Lung (tissue), 12 donors: ENCODE measurements around the gene MCRIP2. TPM values are rescaled to one million over a fixed set of nuclear protein-coding genes. Genes with fewer than 3 reads are reported as not detected.

Source experiments
- ATAC-seq: fragments of 200-7000 bp; cut with Tn5 transposase; one replicate; pipeline ENCODE4 v1.9.1; 2020; ENCODE audit warnings: moderate number of reproducible peaks; ENCODE audit not compliant: insufficient read depth, low FRiP score
- DNase-seq, 3 donors: peaks; one replicate each; pipeline ENCODE4 v3.0.0-alpha.2; 2013 to 2017
- H3K27ac ChIP-seq, 2 donors: one replicate each; pipeline ENCODE4 v1.5.1; 2013; ENCODE audit warnings: mild to moderate bottlenecking in 2 of 2, moderate library complexity in 2 of 2, control low read depth in 1 of 2, inconsistent platforms in 1 of 2, low read depth in 1 of 2, low read length in 1 of 2
- H3K27me3 ChIP-seq, 3 donors: one replicate each; pipeline ENCODE4 v1.5.1; 2013; ENCODE audit warnings: low read length in 2 of 3; ENCODE audit not compliant: control insufficient read depth in 3 of 3, insufficient read depth in 3 of 3
- H3K36me3 ChIP-seq, 4 donors: one replicate each; pipeline ENCODE4 v1.5.1; 2013; ENCODE audit warnings: low read length in 4 of 4, mild to moderate bottlenecking in 1 of 4, moderate library complexity in 1 of 4; ENCODE audit not compliant: control insufficient read depth in 4 of 4, insufficient read depth in 4 of 4
- H3K4me1 ChIP-seq, 5 donors: one replicate each; pipeline ENCODE4 v1.5.1; 2013; ENCODE audit warnings: low read length in 5 of 5, mild to moderate bottlenecking in 2 of 5, moderate library complexity in 1 of 5; ENCODE audit not compliant: control insufficient read depth in 5 of 5, insufficient read depth in 5 of 5
- H3K4me3 ChIP-seq: one replicate; pipeline ENCODE4 v1.5.1; 2013; ENCODE audit warnings: mild to moderate bottlenecking, control low read depth, moderate library complexity
- H3K9ac ChIP-seq, 2 donors: one replicate each; pipeline ENCODE4 v1.5.1; 2013; ENCODE audit warnings: low read length in 2 of 2, control low read depth in 1 of 2; ENCODE audit not compliant: insufficient read depth in 1 of 2
- H3K9me3 ChIP-seq, 4 donors: one replicate each; pipeline ENCODE4 v1.5.1; 2013; ENCODE audit warnings: low read length in 3 of 4, mild to moderate bottlenecking in 1 of 4, moderate library complexity in 1 of 4; ENCODE audit not compliant: control insufficient read depth in 4 of 4, insufficient read depth in 3 of 4
- CTCF ChIP-seq: IDR thresholded peaks from 2 replicates; pipeline ENCODE4 v1.5.1; 2012; ENCODE audit warnings: mild to moderate bottlenecking; ENCODE audit errors: control extremely low read depth, extremely low read depth
- WGBS, 2 donors: extraction: QIAGEN DNeasy Blood & Tissue Kit; methylation state at CpG; one replicate each; pipeline ENCODE4 v1.1.7; 2013; 5-methylcytosine and 5-hydroxymethylcytosine counted together
- polyA plus RNA-seq, 2 donors: library from polyadenylated mRNA; stranded (reverse); fragments of 200-250 nt; gene quantifications; one replicate each; pipeline ENCODE4 v1.2.1, GENCODE V29; 2013
- total RNA-seq, 2 donors: library from RNA; depleted of rRNA in 1 of 2; stranded (reverse); fragments of >200 nt in 1 of 2; gene quantifications; one replicate each; pipeline ENCODE4 v1.2.1, GENCODE V29; 2014 to 2021
- donor health status: control.
- donor health status: control.
- donor health status: Bipolar disorder and iron deficiency.
- donor health status: healthy.
- donor health status: DM: yes; HTN: yes; CAD: no.

The MCRIP2 gene
- total and polyA plus RNA-seq, 4 donors: 9.1 to 109 (median 53.3) TPM

GRCh38 chr16:658679-659571 lies 17.3 kb downstream of the MCRIP2 start:
- WGBS, 2 donors: 93 to 94% methylated on average over 33 to 35 of the region's 35 CpGs

GRCh38 chr16:659618-660017 lies 18.0 kb downstream of the MCRIP2 start:
- no peak for TF ChIP-seq CTCF
- Histone ChIP-seq H3K27me3 (no peaks in the 10 kb centered on the region), H3K27ac (no peak overlapping the region), H3K4me3 (no peak overlapping the region), H3K9ac (no peak overlapping the region), H3K36me3 (peaks cover 0 to 33% (median 2%) of the 10 kb centered on the region in 4 donors), H3K9me3 (no peaks in the 10 kb centered on the region), H3K4me1 (peaks cover 0 to 7% (median 0%) of the 10 kb centered on the region in 5 donors)
- ATAC-seq (no peak), DNase-seq (no peak)
- WGBS, 2 donors: 92 to 94% methylated on average over 20 of the region's 20 CpGs

More at GRCh38 chr16:658679-659571, 17.3 kb downstream of the MCRIP2 start:
- DNase-seq (no peak), ATAC-seq (no peak)
- H3K36me3 ChIP-seq: peaks cover 0 to 34% (median 2%) of the 10 kb centered on the region in 4 donors
- H3K27ac ChIP-seq: no peak overlapping the region
- H3K4me1 ChIP-seq: peaks cover 0 to 7% (median 0%) of the 10 kb centered on the region in 5 donors
- H3K4me3 ChIP-seq: no peak overlapping the region
- H3K9ac ChIP-seq: no peak overlapping the region
- no peak for TF ChIP-seq CTCF
- H3K27me3 ChIP-seq: no peaks in the 10 kb centered on the region
- no peaks in the 10 kb centered on the region for H3K9me3 ChIP-seq

GRCh38 chr16:660132-660458 lies 18.5 kb downstream of the MCRIP2 start:
- ATAC-seq: no peak
- no peak overlapping the region for H3K4me3 ChIP-seq
- H3K27ac ChIP-seq: peak overlapping the region in 1 of 2 donors; percentile 69

More at GRCh38 chr16:660132-660458, 18.5 kb downstream of the MCRIP2 start:
- WGBS, 2 donors: 61 to 82% methylated on average over 5 to 6 of the region's 6 CpGs
- no peak for TF ChIP-seq CTCF
- Histone ChIP-seq H3K4me1 (peaks cover 0 to 7% (median 0%) of the 10 kb centered on the region in 5 donors), H3K9ac (no peak overlapping the region), H3K27me3 (no peaks in the 10 kb centered on the region), H3K9me3 (no peaks in the 10 kb centered on the region), H3K36me3 (peaks cover 0 to 32% (median 2%) of the 10 kb centered on the region in 4 donors)
- DNase-seq: no peak
